HL-60 (cell line): Measurements from ENCODE around the gene IMP4.

Experiments
- CTCF ChIP-seq: IDR thresholded peaks from one replicate; pipeline ENCODE4 v1.5.1; 2011; ENCODE audit warnings: low read length, control low read depth, inconsistent platforms; ENCODE audit not compliant: insufficient read depth
- GABPA ChIP-seq: IDR thresholded peaks from 2 replicates; pipeline ENCODE4 v1.6.1; 2012; ENCODE audit warnings: low read depth

GRCh38 chr2:130374587-130375290, 32.0 kb downstream of the IMP4 start:
- TF ChIP-seq GABPA = no peak
- TF ChIP-seq CTCF = no peak
